Astrocyte (in vitro differentiated cells and primary cell): ENCODE data around the gene DLGAP5. TPM values are rescaled to one million over a fixed set of nuclear protein-coding genes. Genes with fewer than 3 reads are reported as not detected.
A peak's percentile ranks its signal among the peaks of the same experiment; 100 is the strongest.

Experiments used
- DNase-seq: peaks from one replicate; pipeline ENCODE4 v3.0.0-alpha.2; 2010; ENCODE audit warnings: low read depth
- FAIRE-seq: peaks from 2 replicates; lab custom pipeline; 2011; peaks lifted over from hg19 to GRCh38; lab: Jason Lieb, UNC
- H2AFZ ChIP-seq: 2 replicates; pipeline ENCODE4 v1.6.0; 2012; ENCODE audit warnings: low read depth, low read length, inconsistent platforms
- H3K27ac ChIP-seq: 2 replicates; pipeline ENCODE4 v1.5.1; 2011; ENCODE audit warnings: low read depth, low read length, inconsistent platforms
- H3K27me3 ChIP-seq: 2 replicates; pipeline ENCODE4 v1.6.0; 2011; ENCODE audit warnings: low read length, inconsistent platforms; ENCODE audit not compliant: insufficient read depth
- H3K36me3 ChIP-seq: 2 replicates; pipeline ENCODE4 v1.5.1; 2011; ENCODE audit warnings: low read length, inconsistent platforms; ENCODE audit not compliant: insufficient read depth
- H3K4me1 ChIP-seq: 2 replicates; pipeline ENCODE4 v1.5.1; 2011; ENCODE audit warnings: low read length, inconsistent platforms; ENCODE audit not compliant: insufficient read depth
- H3K4me2 ChIP-seq: 2 replicates; pipeline ENCODE4 v1.6.0; 2012; ENCODE audit warnings: low read length, inconsistent platforms
- H3K4me3 ChIP-seq: 2 replicates; pipeline ENCODE4 v1.5.1; 2011; ENCODE audit warnings: low read depth, mild to moderate bottlenecking, low read length, inconsistent platforms; ENCODE audit not compliant: insufficient read depth
- H3K79me2 ChIP-seq: 2 replicates; pipeline ENCODE4 v1.6.0; 2012; ENCODE audit warnings: mild to moderate bottlenecking, low read length, inconsistent platforms; ENCODE audit not compliant: insufficient read depth
- H3K9ac ChIP-seq: 2 replicates; pipeline ENCODE4 v1.6.0; 2012; ENCODE audit warnings: mild to moderate bottlenecking, low read length, inconsistent platforms
- H3K9me3 ChIP-seq: 2 replicates; pipeline ENCODE4 v1.5.1; 2012; ENCODE audit warnings: low read depth, mild to moderate bottlenecking, low read length, inconsistent platforms; ENCODE audit not compliant: insufficient read depth
- H4K20me1 ChIP-seq: 2 replicates; pipeline ENCODE4 v1.6.0; 2012; ENCODE audit warnings: low read length, inconsistent platforms; ENCODE audit not compliant: insufficient read depth
- H3K27ac Mint-ChIP-seq: one replicate; pipeline ENCODE4 v1.8.0; 2021; ENCODE audit warnings: mild to moderate bottlenecking, mixed read lengths; ENCODE audit not compliant: unreplicated experiment
- H3K27me3 Mint-ChIP-seq: one replicate; pipeline ENCODE4 v1.8.0; 2021; ENCODE audit warnings: low read depth, mixed read lengths; ENCODE audit not compliant: unreplicated experiment
- H3K36me3 Mint-ChIP-seq: one replicate; pipeline ENCODE4 v1.8.0; 2021; ENCODE audit warnings: low read depth, mixed read lengths; ENCODE audit not compliant: unreplicated experiment
- H3K4me1 Mint-ChIP-seq: one replicate; pipeline ENCODE4 v1.8.0; 2021; ENCODE audit warnings: low read depth, mixed read lengths; ENCODE audit not compliant: unreplicated experiment
- H3K4me3 Mint-ChIP-seq: one replicate; pipeline ENCODE4 v1.8.0; 2021; ENCODE audit warnings: mild to moderate bottlenecking, moderate library complexity, mixed read lengths; ENCODE audit not compliant: unreplicated experiment
- H3K9me3 Mint-ChIP-seq: one replicate; pipeline ENCODE4 v1.8.0; 2021; ENCODE audit warnings: mild to moderate bottlenecking, mixed read lengths; ENCODE audit not compliant: unreplicated experiment
- EZH2 ChIP-seq: IDR thresholded peaks from 2 replicates; pipeline ENCODE4 v1.6.1; 2012; ENCODE audit warnings: mild to moderate bottlenecking, low read length, inconsistent platforms; ENCODE audit not compliant: insufficient read depth
- total RNA-seq: library from RNA; stranded (reverse); gene quantifications from 2 replicates; pipeline ENCODE4 v1.2.1, GENCODE V29; 2021
- TF ChIP-seq, protein P1 (sequence below): IDR thresholded peaks from 2 replicates; pipeline ENCODE4 v1.5.1; 2011; ENCODE audit warnings: low read depth, mild to moderate bottlenecking, inconsistent platforms, low read length, moderate library complexity; ENCODE audit not compliant: insufficient read depth

The DLGAP5 gene
- total RNA-seq, 1 donor from 2014 or later: 5.4 TPM

DNA sequence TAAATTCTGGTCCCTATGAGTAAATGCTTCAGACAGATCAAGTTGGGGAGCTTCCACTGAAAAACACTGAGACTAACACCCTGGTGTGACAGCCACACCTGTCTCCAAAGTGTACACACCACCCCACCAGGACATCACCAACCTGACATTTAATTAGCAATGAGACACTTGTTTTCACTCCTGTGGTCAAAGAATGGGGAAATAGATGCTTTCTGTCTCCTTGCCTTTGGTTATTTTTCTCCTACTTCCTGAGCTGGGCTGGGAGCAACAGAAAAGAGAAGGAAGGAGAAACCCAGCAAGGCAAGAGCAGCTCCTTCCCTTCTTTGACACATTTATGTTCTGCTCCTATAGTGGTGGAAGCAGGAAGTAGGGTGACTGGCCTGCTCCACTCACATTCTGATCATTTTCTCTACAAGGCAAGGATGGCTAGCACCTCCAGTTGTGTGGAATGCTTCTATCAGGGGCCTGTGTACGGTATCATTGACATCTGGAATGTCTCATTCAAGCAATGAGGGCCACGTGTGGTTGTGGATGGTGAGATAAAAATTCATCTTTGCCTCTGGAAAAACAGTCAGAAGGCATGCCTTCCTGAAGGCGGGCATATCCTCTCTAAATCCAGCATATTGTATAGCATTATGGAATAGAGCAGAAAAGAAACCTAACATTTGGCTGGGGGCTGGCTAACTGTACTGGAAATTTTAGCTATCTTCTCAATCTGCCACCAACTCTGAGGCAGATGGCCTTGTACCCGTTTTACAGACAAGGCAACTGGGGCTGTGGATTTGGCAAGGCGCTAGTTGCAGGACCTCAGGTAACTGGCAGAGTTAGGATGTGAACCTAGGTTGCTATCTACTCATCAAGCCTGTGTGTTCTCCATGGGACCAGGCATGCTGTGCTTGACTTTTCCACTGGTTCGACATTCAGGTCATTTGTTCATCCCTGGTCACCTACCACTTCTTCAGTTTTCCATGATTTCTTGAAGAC is 87.1 kb downstream of the DLGAP5 start:
- TF ChIP-seq, protein P1, sequence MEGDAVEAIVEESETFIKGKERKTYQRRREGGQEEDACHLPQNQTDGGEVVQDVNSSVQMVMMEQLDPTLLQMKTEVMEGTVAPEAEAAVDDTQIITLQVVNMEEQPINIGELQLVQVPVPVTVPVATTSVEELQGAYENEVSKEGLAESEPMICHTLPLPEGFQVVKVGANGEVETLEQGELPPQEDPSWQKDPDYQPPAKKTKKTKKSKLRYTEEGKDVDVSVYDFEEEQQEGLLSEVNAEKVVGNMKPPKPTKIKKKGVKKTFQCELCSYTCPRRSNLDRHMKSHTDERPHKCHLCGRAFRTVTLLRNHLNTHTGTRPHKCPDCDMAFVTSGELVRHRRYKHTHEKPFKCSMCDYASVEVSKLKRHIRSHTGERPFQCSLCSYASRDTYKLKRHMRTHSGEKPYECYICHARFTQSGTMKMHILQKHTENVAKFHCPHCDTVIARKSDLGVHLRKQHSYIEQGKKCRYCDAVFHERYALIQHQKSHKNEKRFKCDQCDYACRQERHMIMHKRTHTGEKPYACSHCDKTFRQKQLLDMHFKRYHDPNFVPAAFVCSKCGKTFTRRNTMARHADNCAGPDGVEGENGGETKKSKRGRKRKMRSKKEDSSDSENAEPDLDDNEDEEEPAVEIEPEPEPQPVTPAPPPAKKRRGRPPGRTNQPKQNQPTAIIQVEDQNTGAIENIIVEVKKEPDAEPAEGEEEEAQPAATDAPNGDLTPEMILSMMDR: no peak
- no peak for TF ChIP-seq EZH2
- H3K27me3 Mint-ChIP-seq: no peaks in the 10 kb centered on the region
- H4K20me1 ChIP-seq: no peaks in the 10 kb centered on the region
- H3K79me2 ChIP-seq: no peaks in the 10 kb centered on the region
- H3K9me3 ChIP-seq: peaks cover 8% of the 10 kb centered on the region
- peak overlapping the region; percentile 99 for H3K27ac Mint-ChIP-seq
- H3K36me3 ChIP-seq: no peaks in the 10 kb centered on the region
- no peaks in the 10 kb centered on the region for H3K27me3 ChIP-seq
- no peak for DNase-seq
- H3K4me3 Mint-ChIP-seq: no peak overlapping the region
- peaks cover 17% of the 10 kb centered on the region for H3K9me3 Mint-ChIP-seq
- no peak overlapping the region for H3K4me3 ChIP-seq
- H3K4me2 ChIP-seq: peak overlapping the region; percentile 77
- H3K27ac ChIP-seq: peak overlapping the region; percentile 97
- FAIRE-seq: no peak
- H3K36me3 Mint-ChIP-seq: no peaks in the 10 kb centered on the region
- peaks cover 39% of the 10 kb centered on the region for H3K4me1 Mint-ChIP-seq
- no peak overlapping the region for H2AFZ ChIP-seq
- H3K9ac ChIP-seq: peak overlapping the region; percentile 82
- peaks cover 44% of the 10 kb centered on the region for H3K4me1 ChIP-seq

DNA sequence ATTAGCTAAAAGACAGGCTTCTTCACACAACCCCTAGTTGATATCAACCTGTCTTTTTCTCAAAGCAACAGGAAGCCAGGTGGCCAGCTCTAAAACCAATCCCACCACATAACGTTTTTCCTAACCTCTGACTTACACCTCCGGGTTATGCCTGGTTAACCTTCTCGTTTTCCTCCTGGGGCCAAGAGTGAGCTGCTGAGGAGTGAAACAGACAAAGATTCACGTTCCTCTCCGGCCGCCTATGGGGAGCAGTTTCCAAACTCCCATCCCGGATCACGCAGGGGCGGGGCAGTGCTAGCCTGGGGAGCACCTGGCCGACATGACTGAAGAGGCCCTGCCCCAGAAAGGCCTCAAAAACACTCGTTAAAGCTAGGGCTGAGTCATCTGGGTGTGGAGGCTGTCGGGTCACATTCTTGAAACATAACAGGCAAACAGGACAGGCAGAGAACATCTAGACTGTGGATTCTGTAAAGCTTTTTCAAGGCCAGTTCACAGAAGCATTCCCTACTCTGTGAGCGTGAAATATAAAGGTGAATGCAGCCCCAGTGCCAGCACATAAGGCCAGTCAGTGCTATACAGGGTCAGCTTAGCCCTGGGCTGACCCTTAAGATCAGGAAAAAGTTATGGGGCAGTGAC is 88.3 kb downstream of the DLGAP5 start:
- Mint-ChIP-seq H3K4me1 (peaks cover 35% of the 10 kb centered on the region), H3K9me3 (peaks cover 17% of the 10 kb centered on the region), H3K4me3 (peak overlapping the region; percentile 62), H3K27ac (peak overlapping the region; percentile 99), H3K27me3 (no peaks in the 10 kb centered on the region), H3K36me3 (no peaks in the 10 kb centered on the region)
- peak overlapping the region; percentile 97 for H3K27ac ChIP-seq
- H3K27me3 ChIP-seq: no peaks in the 10 kb centered on the region
- peaks cover 8% of the 10 kb centered on the region for H3K9me3 ChIP-seq
- FAIRE-seq: no peak
- H3K79me2 ChIP-seq: no peaks in the 10 kb centered on the region
- TF ChIP-seq EZH2: no peak
- TF ChIP-seq, protein P1: no peak
- peaks cover 35% of the 10 kb centered on the region for H3K4me1 ChIP-seq
- H4K20me1 ChIP-seq: no peaks in the 10 kb centered on the region
- peak; percentile 94 for DNase-seq
- H3K4me3 ChIP-seq: peak overlapping the region; percentile 34
- H3K4me2 ChIP-seq: peak overlapping the region; percentile 77
- peak overlapping the region; percentile 27 for H2AFZ ChIP-seq
- H3K36me3 ChIP-seq: no peaks in the 10 kb centered on the region
- peak overlapping the region; percentile 82 for H3K9ac ChIP-seq
